ENCODE measurements around the gene SNRNP70.
"Not testable (repeated sequence)": the region's sequence is repeated elsewhere in the genome, so short reads cannot be mapped to it uniquely, and the experiment has no call there.

Gene SNRNP70

GRCh38 chr19:49145573-49146407 is 60.5 kb downstream of the SNRNP70 start:
- H3K4me3 ChIP-seq = peak overlapping the region; percentile 26

GRCh38 chr19:49146408-49146770 is 61.1 kb downstream of the SNRNP70 start:
- Histone ChIP-seq H3K4me3 (peak overlapping the region; percentile 26; the same call in 1 of the 2 replicates), H3K4me1 (peaks cover 22% of the 10 kb centered on the region)
- H3K36me3 ChIP-seq (replicated peaks); DNase-seq (ENCODE audit: low spot score in 2 of 2); H3K27me3 ChIP-seq (ENCODE audit: low read depth); H3K9me3 ChIP-seq; in situ Hi-C loops (cut with MboI; ENCODE audit: low sequenced_read_pairs): not testable (repeated sequence)

More at GRCh38 chr19:49145573-49146407, 60.5 kb downstream of the SNRNP70 start:
- peak; percentile 71 to 96 for DNase-seq (ENCODE audit: low spot score in 2 of 2)
- Histone ChIP-seq H3K9me3 (no peaks in the 10 kb centered on the region), H3K36me3 (replicated peaks) (peaks cover 5% of the 10 kb centered on the region; the same call in 1 of the 2 replicates), H3K4me1 (peaks cover 17% of the 10 kb centered on the region), H3K27me3 (ENCODE audit: low read depth) (no peaks in the 10 kb centered on the region)
- in situ Hi-C loops (cut with MboI; ENCODE audit: low sequenced_read_pairs) = no loop called here

GRCh38 chr19:49148044-49148682 is 62.9 kb downstream of the SNRNP70 start:
- in situ Hi-C loops (cut with MboI; ENCODE audit: low sequenced_read_pairs) = no loop called here
- no peaks in the 10 kb centered on the region for H3K36me3 ChIP-seq (replicated peaks)
- peaks cover 23% of the 10 kb centered on the region for H3K4me1 ChIP-seq
- H3K4me3 ChIP-seq = peak overlapping the region; percentile 70; the same call in 1 of the 2 replicates
- H3K27me3 ChIP-seq (ENCODE audit: low read depth) = no peaks in the 10 kb centered on the region
- no peak for DNase-seq (ENCODE audit: low spot score in 2 of 2)
- H3K9me3 ChIP-seq = no peaks in the 10 kb centered on the region

GRCh38 chr19:49148784-49149651 is 63.8 kb downstream of the SNRNP70 start:
- Histone ChIP-seq H3K4me3 (peak overlapping the region; percentile 70), H3K36me3 (replicated peaks) (no peaks in the 10 kb centered on the region), H3K4me1 (peaks cover 23% of the 10 kb centered on the region), H3K9me3 (no peaks in the 10 kb centered on the region), H3K27me3 (ENCODE audit: low read depth) (no peaks in the 10 kb centered on the region)
- in situ Hi-C loops (cut with MboI; ENCODE audit: low sequenced_read_pairs) = no loop called here
- peak; percentile 93 to 100 for DNase-seq (ENCODE audit: low spot score in 2 of 2)

- no peaks in the 10 kb centered on the region for H3K36me3 ChIP-seq (replicated peaks)
- peaks cover 23% of the 10 kb centered on the region for H3K4me1 ChIP-seq
- in situ Hi-C loops (cut with MboI; ENCODE audit: low sequenced_read_pairs) = no loop called here
- H3K9me3 ChIP-seq = no peaks in the 10 kb centered on the region
- DNase-seq (ENCODE audit: low spot score in 2 of 2) = peak; percentile 52 to 89
- no peaks in the 10 kb centered on the region for H3K27me3 ChIP-seq (ENCODE audit: low read depth)
- peak overlapping the region; percentile 70 for H3K4me3 ChIP-seq
Observed at GRCh38 chr19:49149652-49150105, 64.4 kb downstream of the SNRNP70 start.

GRCh38 chr19:49150106-49150943 is 65.1 kb downstream of the SNRNP70 start:
- Histone ChIP-seq H3K9me3 (no peaks in the 10 kb centered on the region), H3K4me3 (peak overlapping the region; percentile 70), H3K36me3 (replicated peaks) (no peaks in the 10 kb centered on the region), H3K27me3 (ENCODE audit: low read depth) (no peaks in the 10 kb centered on the region), H3K4me1 (peaks cover 23% of the 10 kb centered on the region)
- in situ Hi-C loops (cut with MboI; ENCODE audit: low sequenced_read_pairs) = no loop called here
- peak; percentile 85 to 96 for DNase-seq (ENCODE audit: low spot score in 2 of 2)

- no peaks in the 10 kb centered on the region for H3K27me3 ChIP-seq (ENCODE audit: low read depth)
- peak overlapping the region; percentile 70 for H3K4me3 ChIP-seq
- no peak for DNase-seq (ENCODE audit: low spot score in 2 of 2)
- no peaks in the 10 kb centered on the region for H3K36me3 ChIP-seq (replicated peaks)
- in situ Hi-C loops (cut with MboI; ENCODE audit: low sequenced_read_pairs) = no loop called here
- no peaks in the 10 kb centered on the region for H3K9me3 ChIP-seq
- peaks cover 19% of the 10 kb centered on the region for H3K4me1 ChIP-seq
Observed at GRCh38 chr19:49150944-49151243, 65.6 kb downstream of the SNRNP70 start.

- in situ Hi-C loops (cut with MboI; ENCODE audit: low sequenced_read_pairs) = no loop called here
Observed at GRCh38 chr19:49151267-49152118, 66.2 kb downstream of the SNRNP70 start.

GRCh38 chr19:49152119-49152550 is 66.9 kb downstream of the SNRNP70 start:
- no peaks in the 10 kb centered on the region for H3K36me3 ChIP-seq (replicated peaks)
- no peak for DNase-seq (ENCODE audit: low spot score in 2 of 2)
- no peak overlapping the region; the same call in 1 of the 2 replicates for H3K4me3 ChIP-seq
- no peaks in the 10 kb centered on the region for H3K9me3 ChIP-seq
- peaks cover 14% of the 10 kb centered on the region for H3K4me1 ChIP-seq
- H3K27me3 ChIP-seq (ENCODE audit: low read depth) = no peaks in the 10 kb centered on the region
- in situ Hi-C loops (cut with MboI; ENCODE audit: low sequenced_read_pairs) = no loop called here

More at GRCh38 chr19:49151267-49152118, 66.2 kb downstream of the SNRNP70 start:
- peak overlapping the region; percentile 70 for H3K4me3 ChIP-seq
- H3K9me3 ChIP-seq = no peaks in the 10 kb centered on the region
- no peaks in the 10 kb centered on the region for H3K36me3 ChIP-seq (replicated peaks)
- peaks cover 15% of the 10 kb centered on the region for H3K4me1 ChIP-seq
- DNase-seq (ENCODE audit: low spot score in 2 of 2) = peak; percentile 84 to 95
- no peaks in the 10 kb centered on the region for H3K27me3 ChIP-seq (ENCODE audit: low read depth)

GRCh38 chr19:49153167-49153809 is 68.0 kb downstream of the SNRNP70 start:
- in situ Hi-C loops (cut with MboI; ENCODE audit: low sequenced_read_pairs) = no loop called here
- Histone ChIP-seq H3K4me1 (peaks cover 15% of the 10 kb centered on the region), H3K4me3 (no peak overlapping the region), H3K36me3 (replicated peaks) (no peaks in the 10 kb centered on the region), H3K9me3 (no peaks in the 10 kb centered on the region), H3K27me3 (ENCODE audit: low read depth) (no peaks in the 10 kb centered on the region)
- no peak for DNase-seq (ENCODE audit: low spot score in 2 of 2)

GRCh38 chr19:49154279-49154678 is 69.0 kb downstream of the SNRNP70 start:
- Histone ChIP-seq H3K27me3 (ENCODE audit: low read depth) (no peaks in the 10 kb centered on the region), H3K4me1 (peaks cover 11% of the 10 kb centered on the region), H3K9me3 (no peaks in the 10 kb centered on the region), H3K36me3 (replicated peaks) (no peaks in the 10 kb centered on the region), H3K4me3 (no peak overlapping the region)
- DNase-seq (ENCODE audit: low spot score in 2 of 2) = no peak
- in situ Hi-C loops (cut with MboI; ENCODE audit: low sequenced_read_pairs) = no loop called here

All from HAP-1 (cell line).